HepG2 (cell line): ENCODE data around the gene TLX1. TPM values are rescaled to one million over a fixed set of nuclear protein-coding genes. Genes with fewer than 3 reads are reported as not detected.

Experiments used
- ATAC-seq: fragments of 200-7000 bp; cut with Tn5 transposase; 3 replicates; pipeline ENCODE4 v1.9.1; 2020; ENCODE audit warnings: mild to moderate bottlenecking, moderate library complexity
- BruUV-seq: library from RNA; stranded (reverse); fragments of 400-500 nt; replicated peaks from 2 replicates; lab custom pipeline; 2021; lab: Mats Ljungman, UMichigan
- CTCF ChIA-PET: fragments of 300-600 bp; formaldehyde crosslinking; extraction: SDS; loops from one replicate; lab custom pipeline; 2021; ENCODE audit warnings: low total read pairs, inconsistent platforms, low intra/inter-chr PET ratio; lab: Yijun Ruan, JAX
- POLR2A ChIA-PET: fragments of 350-600 bp; sonication (Branson Sonifier 250); formaldehyde crosslinking; loops from one replicate; lab custom pipeline; 2020; ENCODE audit warnings: antibody characterized with exemption, inconsistent platforms; lab: Yijun Ruan, JAX
- DNase-seq: peaks from one replicate; pipeline ENCODE4 v3.0.0-alpha.2; 2015; ENCODE audit warnings: low spot score
- FAIRE-seq: peaks from 3 replicates; lab custom pipeline; 2011; peaks lifted over from hg19 to GRCh38; lab: Jason Lieb, UNC
- H2AFZ ChIP-seq: one replicate; pipeline ENCODE4 v1.6.1; 2011; ENCODE audit warnings: low read length, inconsistent platforms
- H3K27ac ChIP-seq: fragments of 300-600 bp; 3 replicates; pipeline ENCODE4 v1.8.0; 2011; ENCODE audit warnings: mixed run types, mild to moderate bottlenecking, mixed read lengths, low read length, inconsistent platforms; ENCODE audit not compliant: insufficient read depth; ENCODE audit errors: extremely low read length
- H3K27me3 ChIP-seq, 2 experiments: fragments of 200-600 bp in 1 of 2; 2 replicates in 1 of 2; 3 replicates in 1 of 2; pipeline versions ENCODE4 v1.6.0 to v1.8.0; 2011; ENCODE audit warnings: low read length in 2 of 2, mild to moderate bottlenecking in 2 of 2, moderate library complexity in 2 of 2, inconsistent platforms in 1 of 2; ENCODE audit not compliant: insufficient read depth in 2 of 2, control insufficient read depth in 1 of 2
- H3K36me3 ChIP-seq, 2 experiments: fragments of 200-600 bp in 1 of 2; replicated peaks in 1 of 2; 2 replicates in 1 of 2; 3 replicates in 1 of 2; pipeline versions ENCODE4 v1.5.1 to v1.8.0; 2011; ENCODE audit warnings: low read length in 2 of 2, inconsistent platforms in 1 of 2; ENCODE audit not compliant: insufficient read depth in 2 of 2, control insufficient read depth in 1 of 2
- H3K4me1 ChIP-seq: 2 replicates; pipeline ENCODE4 v1.5.1; 2012; ENCODE audit warnings: low read length, inconsistent platforms; ENCODE audit not compliant: insufficient read depth
- H3K4me2 ChIP-seq: 2 replicates; pipeline ENCODE4 v1.6.0; 2011; ENCODE audit warnings: low read depth, low read length, inconsistent platforms
- H3K4me3 ChIP-seq, 3 experiments: fragments of 200-600 bp in 1 of 3; sonication (generic), shearing (Covaris generic) in 1 of 3; replicated peaks in 1 of 3; 2 replicates each; pipeline ENCODE4 v1.5.1; 2011 to 2016; ENCODE audit warnings: low read length in 3 of 3, inconsistent platforms in 2 of 3, low read depth in 2 of 3, mild to moderate bottlenecking in 2 of 3, control low read depth in 1 of 3, mixed read lengths in 1 of 3; ENCODE audit not compliant: insufficient read depth in 1 of 3
- H3K79me2 ChIP-seq: one replicate; pipeline ENCODE4 v1.6.1; 2011; ENCODE audit warnings: low read length, inconsistent platforms; ENCODE audit not compliant: insufficient read depth
- H3K9ac ChIP-seq: 2 replicates; pipeline ENCODE4 v1.6.0; 2011; ENCODE audit warnings: mild to moderate bottlenecking, low read depth, low read length, inconsistent platforms; ENCODE audit not compliant: insufficient read depth
- H3K9me3 ChIP-seq: 2 replicates; pipeline ENCODE4 v1.5.1; 2012; ENCODE audit warnings: mild to moderate bottlenecking, low read length
- H4K20me1 ChIP-seq: 2 replicates; pipeline ENCODE4 v1.6.0; 2011; ENCODE audit warnings: inconsistent platforms, mild to moderate bottlenecking, low read length, moderate library complexity; ENCODE audit not compliant: insufficient read depth
- GABPA ChIP-seq, 2 experiments: IDR thresholded peaks; 2 replicates each; pipeline ENCODE4 v1.6.1; 2011 to 2016; ENCODE audit warnings: low read depth in 2 of 2, low read length in 1 of 2, missing biosample characterization in 1 of 2, missing genetic modification characterization in 1 of 2
- GLMP ChIP-seq: sonication (generic); formaldehyde crosslinking; IDR thresholded peaks from 2 replicates; pipeline ENCODE4 v1.9.0; 2021; ENCODE audit warnings: missing genetic modification reagents, mild to moderate bottlenecking, borderline replicate concordance
- HNRNPLL ChIP-seq: fragments of 200-400 bp; formaldehyde crosslinking; IDR thresholded peaks from 2 replicates; pipeline ENCODE4 v1.6.1; 2017; ENCODE audit warnings: mild to moderate bottlenecking, low read depth, low read length; ENCODE audit not compliant: poor library complexity, severe bottlenecking
- KDM5B ChIP-seq: sonication (generic); formaldehyde crosslinking; IDR thresholded peaks from 2 replicates; pipeline ENCODE4 v1.4.0; 2020; ENCODE audit warnings: missing genetic modification reagents, mild to moderate bottlenecking, borderline replicate concordance
- RCOR2 ChIP-seq: IDR thresholded peaks from 2 replicates; pipeline ENCODE4 v1.6.1; 2016; ENCODE audit warnings: missing biosample characterization, missing genetic modification reagents
- REST ChIP-seq, 2 experiments: IDR thresholded peaks; 2 replicates each; pipeline ENCODE4 v1.6.1; 2011 to 2012; ENCODE audit warnings: low read length in 2 of 2, borderline replicate concordance in 1 of 2, low read depth in 1 of 2, mild to moderate bottlenecking in 1 of 2, moderate library complexity in 1 of 2
- TAF1 ChIP-seq: sonication (generic); formaldehyde crosslinking; IDR thresholded peaks from 2 replicates; pipeline ENCODE4 v1.4.0; 2020; ENCODE audit warnings: missing genetic modification reagents
- ZBTB4 ChIP-seq: sonication (generic); formaldehyde crosslinking; IDR thresholded peaks from 2 replicates; pipeline ENCODE4 v1.4.0; 2020; ENCODE audit warnings: missing genetic modification reagents, mild to moderate bottlenecking, borderline replicate concordance
- ZNF17 ChIP-seq: sonication (generic); formaldehyde crosslinking; IDR thresholded peaks from 2 replicates; pipeline ENCODE4 v1.5.0; 2020; ENCODE audit warnings: mild to moderate bottlenecking, missing genetic modification reagents
- ZNF746 ChIP-seq: sonication (generic); formaldehyde crosslinking; IDR thresholded peaks from 2 replicates; pipeline ENCODE4 v1.8.0; 2022; ENCODE audit warnings: mild to moderate bottlenecking, missing genetic modification reagents
- ZSCAN9 ChIP-seq: IDR thresholded peaks from 2 replicates; pipeline ENCODE4 v1.6.1; 2016; ENCODE audit warnings: borderline replicate concordance
- WGBS: methylation state at CpG from one replicate; pipeline ENCODE4 v1.1.6; 2017; ENCODE audit warnings: low lambda C conversion rate; 5-methylcytosine and 5-hydroxymethylcytosine counted together
- in situ Hi-C: cut with HindIII; loops from 2 replicates; pipeline ENCODE4 v1.10.0; 2017; ENCODE audit warnings: low pct_unique_long_range_greater_than_20kb; ENCODE audit not compliant: extremely low pct_ligation_motif_present
- intact Hi-C: fragments of 100-400 bp; cut with micrococcal nuclease; formaldehyde crosslinking; loops from one replicate; pipeline ENCODE4 v1.10.0; 2022; ENCODE audit not compliant: unreplicated experiment
- polyA plus RNA-seq, 8 experiments: library from polyadenylated mRNA; depleted of rRNA in 3 of 8; stranded (reverse) in 7 of 8; unstranded in 1 of 8; fragments of >200 nt; fragmentation: Illumina TruSeq in 4 of 8; extraction: Trizol in 4 of 8; gene quantifications; 2 replicates each; pipeline versions ENCODE4 v1.2.1 to v1.2.3, GENCODE V29; 2011 to 2016; ENCODE audit warnings: low read depth in 4 of 8, missing spikeins in 1 of 8, mixed read lengths in 1 of 8; ENCODE audit not compliant: insufficient read depth in 1 of 8
- total RNA-seq, 5 experiments: library from RNA; depleted of rRNA; stranded (reverse); fragments of >200 nt; fragmentation: Illumina TruSeq; extraction: Trizol; gene quantifications; 2 replicates each; pipeline ENCODE4 v1.2.3, GENCODE V29; 2016; ENCODE audit warnings: low read depth in 1 of 5
- TF ChIP-seq, protein P1 (sequence below): sonication (generic); formaldehyde crosslinking; IDR thresholded peaks from 2 replicates; pipeline ENCODE4 v1.5.0; 2020; ENCODE audit warnings: mild to moderate bottlenecking, missing genetic modification reagents, borderline replicate concordance

The TLX1 gene
- total and polyA plus RNA-seq, 2 of the 13 experiments (the other 11 are each of a cell fraction or from before 2014, with no cell fraction given) = 0.07 to 0.26 TPM

DNA sequence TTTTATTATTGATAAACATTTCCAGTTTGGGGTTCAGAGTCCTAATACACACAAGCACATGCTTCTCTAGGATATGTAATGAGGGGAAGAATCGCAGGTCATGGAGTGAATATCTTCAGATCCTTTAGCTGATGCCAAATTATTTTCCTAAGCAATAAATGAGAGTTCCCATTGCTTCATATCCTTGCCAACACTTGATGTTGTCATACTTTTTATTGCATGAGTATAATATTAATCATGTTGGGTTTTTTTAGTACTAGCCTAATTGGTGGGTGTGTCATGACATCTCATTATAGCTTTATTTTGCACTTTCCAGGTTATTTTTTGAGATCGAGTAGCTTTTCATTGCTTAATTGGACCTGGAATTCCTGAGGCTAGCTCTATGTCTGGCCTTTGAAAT, 35.3 kb downstream of the TLX1 start:
- in situ Hi-C loops = no loop called here
- TF ChIP-seq RCOR2 (CRISPR knock-in tag) (no peak), HNRNPLL (no peak), GABPA (IDR thresholded peaks at IDR 0.05; ENCODE audit: low read depth, low read length) (no peak), GABPA (CRISPR knock-in tag; IDR thresholded peaks at IDR 0.05; ENCODE audit: low read depth) (no peak), ZNF746 (no peak), ZSCAN9 (no peak), ZBTB4 (CRISPR knock-in tag) (no peak), ZNF17 (CRISPR knock-in tag) (no peak), REST (IDR thresholded peaks at IDR 0.05; ENCODE audit: borderline replicate concordance in 1 of 2, low read depth in 1 of 2, low read length in 2 of 2) (no peak), GLMP (CRISPR knock-in tag) (no peak), TAF1 (CRISPR knock-in tag) (no peak), KDM5B (no peak)
- TF ChIP-seq, protein P1, sequence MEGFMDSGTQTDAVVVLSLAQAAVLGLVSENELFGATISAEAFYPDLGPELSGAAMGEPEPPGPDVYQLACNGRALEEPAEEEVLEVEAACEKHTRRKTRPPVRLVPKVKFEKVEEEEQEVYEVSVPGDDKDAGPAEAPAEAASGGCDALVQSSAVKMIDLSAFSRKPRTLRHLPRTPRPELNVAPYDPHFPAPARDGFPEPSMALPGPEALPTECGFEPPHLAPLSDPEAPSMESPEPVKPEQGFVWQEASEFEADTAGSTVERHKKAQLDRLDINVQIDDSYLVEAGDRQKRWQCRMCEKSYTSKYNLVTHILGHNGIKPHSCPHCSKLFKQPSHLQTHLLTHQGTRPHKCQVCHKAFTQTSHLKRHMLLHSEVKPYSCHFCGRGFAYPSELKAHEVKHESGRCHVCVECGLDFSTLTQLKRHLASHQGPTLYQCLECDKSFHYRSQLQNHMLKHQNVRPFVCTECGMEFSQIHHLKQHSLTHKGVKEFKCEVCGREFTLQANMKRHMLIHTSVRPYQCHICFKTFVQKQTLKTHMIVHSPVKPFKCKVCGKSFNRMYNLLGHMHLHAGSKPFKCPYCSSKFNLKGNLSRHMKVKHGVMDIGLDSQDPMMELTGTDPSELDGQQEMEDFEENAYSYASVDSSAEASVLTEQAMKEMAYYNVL (CRISPR knock-in tag) = no peak

More for the DNA sequence above, 35.3 kb downstream of the TLX1 start:
- no peaks in the 10 kb centered on the region for H3K36me3 ChIP-seq
- H3K4me1 ChIP-seq = peaks cover 14% of the 10 kb centered on the region
- ATAC-seq (no peak), DNase-seq (no peak), FAIRE-seq (no peak)
- no peak overlapping the region for H3K9ac ChIP-seq
- H3K9me3 ChIP-seq = no peaks in the 10 kb centered on the region
- no peaks in the 10 kb centered on the region for H4K20me1 ChIP-seq
- peaks cover 0 to 11% of the 10 kb centered on the region in 2 experiments; a peak in 2 of 5 replicates for H3K27me3 ChIP-seq
- 0% methylated on average over 2 of the region's 2 CpGs for WGBS
- H3K4me3 ChIP-seq = no peak overlapping the region
- no peak overlapping the region for H3K27ac ChIP-seq
- H3K4me2 ChIP-seq = no peak overlapping the region
- ChIA-PET CTCF (no interaction called here), POLR2A (no interaction called here)
- H3K79me2 ChIP-seq = no peaks in the 10 kb centered on the region
- intact Hi-C loops = no loop called here
- no TSS peak for BruUV-seq
- H2AFZ ChIP-seq = no peak overlapping the region
